ENCODE data around the gene SLC9A8.
"Not testable (repeated sequence)": the region's sequence is repeated elsewhere in the genome, so short reads cannot be mapped to it uniquely, and the experiment has no call there.

The SLC9A8 gene

GRCh38 chr20:49893242-49894072, 80.8 kb downstream of the SLC9A8 start:
- Mint-ChIP-seq H3K4me1 (ENCODE audit: low read depth) (peaks cover 13% of the 10 kb centered on the region), H3K27ac (peak overlapping the region; percentile 66), H3K27me3 (no peaks in the 10 kb centered on the region), H3K9me3 (ENCODE audit: low read depth) (no peaks in the 10 kb centered on the region), H3K36me3 (peaks cover 2% of the 10 kb centered on the region), H3K4me3 (no peak overlapping the region)

GRCh38 chr20:49894073-49894470, 81.4 kb downstream of the SLC9A8 start:
- no peak overlapping the region for H3K4me3 Mint-ChIP-seq
- H3K4me1 Mint-ChIP-seq (ENCODE audit: low read depth), result peaks cover 13% of the 10 kb centered on the region
- H3K27ac Mint-ChIP-seq, result peak overlapping the region; percentile 73
- no peaks in the 10 kb centered on the region for H3K9me3 Mint-ChIP-seq (ENCODE audit: low read depth)
- peaks cover 2% of the 10 kb centered on the region for H3K36me3 Mint-ChIP-seq
- H3K27me3 Mint-ChIP-seq, result no peaks in the 10 kb centered on the region

- H3K4me1 Mint-ChIP-seq (ENCODE audit: low read depth), result peaks cover 13% of the 10 kb centered on the region
- H3K36me3 Mint-ChIP-seq; H3K4me3 Mint-ChIP-seq; H3K27me3 Mint-ChIP-seq; H3K27ac Mint-ChIP-seq; H3K9me3 Mint-ChIP-seq (ENCODE audit: low read depth): not testable (repeated sequence)
Observed at GRCh38 chr20:49895474-49896093, 83.0 kb downstream of the SLC9A8 start.

GRCh38 chr20:49896204-49896603, 83.6 kb downstream of the SLC9A8 start:
- Mint-ChIP-seq H3K36me3 (peaks cover 3% of the 10 kb centered on the region), H3K4me3 (no peak overlapping the region), H3K27me3 (no peaks in the 10 kb centered on the region), H3K9me3 (ENCODE audit: low read depth) (no peaks in the 10 kb centered on the region), H3K4me1 (ENCODE audit: low read depth) (peaks cover 13% of the 10 kb centered on the region), H3K27ac (no peak overlapping the region)

GRCh38 chr20:49899541-49900383, 87.1 kb downstream of the SLC9A8 start:
- H3K4me1 Mint-ChIP-seq (ENCODE audit: low read depth), result no peaks in the 10 kb centered on the region
- no peaks in the 10 kb centered on the region for H3K9me3 Mint-ChIP-seq (ENCODE audit: low read depth)
- H3K27me3 Mint-ChIP-seq, result no peaks in the 10 kb centered on the region
- no peak overlapping the region for H3K27ac Mint-ChIP-seq
- peaks cover 3% of the 10 kb centered on the region for H3K36me3 Mint-ChIP-seq
- H3K4me3 Mint-ChIP-seq, result no peak overlapping the region

- H3K4me1 Mint-ChIP-seq (ENCODE audit: low read depth), result peaks cover 3% of the 10 kb centered on the region
- no peaks in the 10 kb centered on the region for H3K27me3 Mint-ChIP-seq
- H3K9me3 Mint-ChIP-seq (ENCODE audit: low read depth), result no peaks in the 10 kb centered on the region
- H3K4me3 Mint-ChIP-seq, result no peak overlapping the region
- peaks cover 9% of the 10 kb centered on the region for H3K36me3 Mint-ChIP-seq
- no peak overlapping the region for H3K27ac Mint-ChIP-seq
Observed at GRCh38 chr20:49901588-49901987, 89.0 kb downstream of the SLC9A8 start.

- Mint-ChIP-seq H3K9me3 (ENCODE audit: low read depth) (no peaks in the 10 kb centered on the region), H3K4me3 (no peak overlapping the region), H3K27me3 (no peaks in the 10 kb centered on the region), H3K36me3 (peaks cover 7% of the 10 kb centered on the region), H3K4me1 (ENCODE audit: low read depth) (peaks cover 3% of the 10 kb centered on the region), H3K27ac (no peak overlapping the region)
Observed at GRCh38 chr20:49904440-49905214, 92.0 kb downstream of the SLC9A8 start.

- Mint-ChIP-seq H3K4me3 (no peak overlapping the region), H3K9me3 (ENCODE audit: low read depth) (no peaks in the 10 kb centered on the region), H3K27ac (no peak overlapping the region), H3K4me1 (ENCODE audit: low read depth) (peaks cover 3% of the 10 kb centered on the region), H3K27me3 (no peaks in the 10 kb centered on the region), H3K36me3 (peaks cover 7% of the 10 kb centered on the region)
Observed at GRCh38 chr20:49905415-49906091, 92.9 kb downstream of the SLC9A8 start.

- Mint-ChIP-seq H3K4me1 (ENCODE audit: low read depth) (peaks cover 6% of the 10 kb centered on the region), H3K4me3 (no peak overlapping the region), H3K27me3 (no peaks in the 10 kb centered on the region), H3K9me3 (ENCODE audit: low read depth) (no peaks in the 10 kb centered on the region), H3K36me3 (peaks cover 7% of the 10 kb centered on the region), H3K27ac (no peak overlapping the region)
Observed at GRCh38 chr20:49906101-49906604, 93.5 kb downstream of the SLC9A8 start.

GRCh38 chr20:49906615-49907154, 94.1 kb downstream of the SLC9A8 start:
- Mint-ChIP-seq H3K27me3 (no peaks in the 10 kb centered on the region), H3K36me3 (peaks cover 7% of the 10 kb centered on the region), H3K27ac (no peak overlapping the region), H3K9me3 (ENCODE audit: low read depth) (no peaks in the 10 kb centered on the region), H3K4me1 (ENCODE audit: low read depth) (peaks cover 6% of the 10 kb centered on the region), H3K4me3 (no peak overlapping the region)

- Mint-ChIP-seq H3K4me1 (ENCODE audit: low read depth) (peaks cover 11% of the 10 kb centered on the region), H3K36me3 (peaks cover 7% of the 10 kb centered on the region), H3K4me3 (no peak overlapping the region), H3K27me3 (no peaks in the 10 kb centered on the region), H3K27ac (no peak overlapping the region), H3K9me3 (ENCODE audit: low read depth) (no peaks in the 10 kb centered on the region)
Observed at GRCh38 chr20:49907405-49908257, 95.0 kb downstream of the SLC9A8 start.

- peaks cover 13% of the 10 kb centered on the region for H3K4me1 Mint-ChIP-seq (ENCODE audit: low read depth)
- H3K9me3 Mint-ChIP-seq (ENCODE audit: low read depth), result no peaks in the 10 kb centered on the region
- peaks cover 7% of the 10 kb centered on the region for H3K36me3 Mint-ChIP-seq
- H3K27ac Mint-ChIP-seq, result no peak overlapping the region
- no peaks in the 10 kb centered on the region for H3K27me3 Mint-ChIP-seq
- no peak overlapping the region for H3K4me3 Mint-ChIP-seq
Observed at GRCh38 chr20:49908258-49908565, 95.6 kb downstream of the SLC9A8 start.

All from activated naive CD8-positive, alpha-beta T cell (primary cell).